HCT116 (cell line): ENCODE results near the gene KIAA1671. TPM values are rescaled to one million over a fixed set of nuclear protein-coding genes. Genes with fewer than 3 reads are reported as not detected.

ENCODE experiments used
- ATAC-seq: fragments of 200-7000 bp; cut with Tn5 transposase; 2 replicates; pipeline ENCODE4 v1.9.1; 2020; ENCODE audit warnings: mild to moderate bottlenecking, moderate library complexity
- BruUV-seq: library from RNA; stranded (reverse); fragments of 400-500 nt; replicated peaks from 2 replicates; lab custom pipeline; 2021; lab: Mats Ljungman, UMichigan
- CTCF ChIA-PET: fragments of 300-600 bp; sonication (Branson Sonifier 250); formaldehyde crosslinking; loops from one replicate; lab custom pipeline; 2021; ENCODE audit warnings: antibody characterized with exemption; lab: Charles Lee
- POLR2A ChIA-PET: fragments of 300-600, 350-600 bp; sonication (Branson Sonifier 250); formaldehyde crosslinking; loops from one replicate; lab custom pipeline; 2021; ENCODE audit warnings: antibody characterized with exemption; lab: Charles Lee
- RAD21 ChIA-PET, 2 experiments: fragments of 300-600 bp; sonication (Branson Sonifier 250); formaldehyde crosslinking; loops; one replicate each; lab custom pipeline; 2023; ENCODE audit warnings: low total read pairs in 2 of 2; ENCODE audit not compliant: uncharacterized antibody in 2 of 2, unreplicated experiment in 2 of 2, low non-redundant PET in 1 of 2; lab: Charles Lee
- DNase-seq: peaks from one replicate; pipeline ENCODE4 v3.0.0-alpha.2; 2010; ENCODE audit warnings: low read depth, low spot score
- H2AFZ ChIP-seq: fragments of 200-600 bp; shearing (Covaris generic), sonication (generic); 2 replicates; pipeline ENCODE4 v1.6.1; 2017; ENCODE audit warnings: low read depth, mixed run types, mixed read lengths, antibody characterized with exemption, low read length; ENCODE audit not compliant: poor library complexity, severe bottlenecking
- H3K27ac ChIP-seq: 2 replicates; pipeline ENCODE4 v1.5.1; 2012; ENCODE audit warnings: low read depth, low read length
- H3K27me3 ChIP-seq: fragments of 200-600 bp; sonication (generic); 2 replicates; pipeline ENCODE4 v1.6.1; 2016; ENCODE audit warnings: mixed run types, low read length, mixed read lengths; ENCODE audit not compliant: insufficient read depth
- H3K36me3 ChIP-seq, 2 experiments: fragments of 200-500 bp in 1 of 2; fragments of 200-600 bp in 1 of 2; sonication (Bioruptor generic) in 1 of 2; sonication (generic) in 1 of 2; 2 replicates each; pipeline versions ENCODE4 v1.5.1 to v1.6.1; 2014 to 2016; ENCODE audit warnings: low read length in 2 of 2, inconsistent platforms in 1 of 2, mixed read lengths in 1 of 2, mixed run types in 1 of 2; ENCODE audit not compliant: insufficient read depth in 2 of 2, control insufficient read depth in 1 of 2
- H3K4me1 ChIP-seq, 2 experiments: fragments of 200-600 bp in 1 of 2; sonication (generic) in 1 of 2; 2 replicates each; pipeline versions ENCODE4 v1.5.1 to v1.6.1; 2012 to 2017; ENCODE audit warnings: low read length in 2 of 2, inconsistent platforms in 1 of 2, mild to moderate bottlenecking in 1 of 2, mixed read lengths in 1 of 2, mixed run types in 1 of 2, moderate library complexity in 1 of 2; ENCODE audit not compliant: insufficient read depth in 2 of 2, control insufficient read depth in 1 of 2
- H3K4me2 ChIP-seq: fragments of 200-600 bp; sonication (generic); 2 replicates; pipeline ENCODE4 v1.6.1; 2017; ENCODE audit warnings: mixed run types, low read length, mixed read lengths
- H3K4me3 ChIP-seq, 2 experiments: fragments of 200-600 bp in 1 of 2; sonication (generic) in 1 of 2; replicated peaks in 1 of 2; 2 replicates each; pipeline ENCODE4 v1.5.1; 2011 to 2016; ENCODE audit warnings: low read length in 2 of 2, control low read depth in 1 of 2, low read depth in 1 of 2, mild to moderate bottlenecking in 1 of 2, mixed read lengths in 1 of 2, mixed run types in 1 of 2
- H3K79me2 ChIP-seq: fragments of 200-600 bp; sonication (generic); 2 replicates; pipeline ENCODE4 v1.6.1; 2017; ENCODE audit warnings: mild to moderate bottlenecking, mixed run types, low read length, moderate library complexity, mixed read lengths; ENCODE audit not compliant: insufficient read depth
- H3K9ac ChIP-seq: fragments of 200-600 bp; sonication (generic); 2 replicates; pipeline ENCODE4 v1.6.1; 2016; ENCODE audit warnings: low read length, mixed read lengths
- H3K9me2 ChIP-seq: fragments of 200-600 bp; sonication (generic), shearing (Covaris generic); 2 replicates; pipeline ENCODE4 v1.6.1; 2017; ENCODE audit warnings: mixed run types, mild to moderate bottlenecking, moderate library complexity; ENCODE audit not compliant: insufficient read depth
- H3K9me3 ChIP-seq, 2 experiments: fragments of 200-500 bp in 1 of 2; fragments of 200-600 bp in 1 of 2; sonication (Bioruptor generic) in 1 of 2; sonication (generic) in 1 of 2; 2 replicates each; pipeline ENCODE4 v1.6.1; 2014 to 2017; ENCODE audit warnings: low read length in 2 of 2, mixed read lengths in 2 of 2, inconsistent platforms in 1 of 2, low read depth in 1 of 2, mild to moderate bottlenecking in 1 of 2, mixed run types in 1 of 2, moderate library complexity in 1 of 2; ENCODE audit not compliant: control insufficient read depth in 1 of 2, insufficient read depth in 1 of 2
- H4K20me1 ChIP-seq: fragments of 200-600 bp; sonication (generic), shearing (Covaris generic); 2 replicates; pipeline ENCODE4 v1.6.1; 2017; ENCODE audit warnings: mixed run types, mild to moderate bottlenecking, moderate library complexity; ENCODE audit not compliant: insufficient read depth
- CBX3 ChIP-seq: IDR thresholded peaks from 2 replicates; pipeline ENCODE4 v1.6.1; 2012; ENCODE audit warnings: low read depth
- CTCF ChIP-seq, 3 experiments: fragments of 200-600 bp in 1 of 3; sonication (generic) in 1 of 3; IDR thresholded peaks in 2 of 3; conservative IDR thresholded peaks in 1 of 3; 2 replicates each; pipeline ENCODE4 v1.5.1; 2012 to 2017; ENCODE audit warnings: low read depth in 2 of 3, low read length in 2 of 3, antibody characterized with exemption in 1 of 3, borderline replicate concordance in 1 of 3, control low read depth in 1 of 3, mild to moderate bottlenecking in 1 of 3, mixed read lengths in 1 of 3, mixed run types in 1 of 3, moderate library complexity in 1 of 3; ENCODE audit not compliant: insufficient read depth in 1 of 3
- EGR1 ChIP-seq: IDR thresholded peaks from 2 replicates; pipeline ENCODE4 v1.6.1; 2012; ENCODE audit warnings: low read depth
- ELF1 ChIP-seq: IDR thresholded peaks from 2 replicates; pipeline ENCODE4 v1.6.1; 2012; ENCODE audit warnings: low read depth, borderline replicate concordance
- EZH2 ChIP-seq: fragments of 200-600 bp; sonication (generic); IDR thresholded peaks from 2 replicates; pipeline ENCODE4 v1.6.1; 2017; ENCODE audit warnings: antibody characterized with exemption, mixed run types
- JUND ChIP-seq: IDR thresholded peaks from 2 replicates; pipeline ENCODE4 v1.6.1; 2012
- POLR2A ChIP-seq: IDR thresholded peaks from 2 replicates; pipeline ENCODE4 v1.7.0; 2011; ENCODE audit warnings: borderline replicate concordance; ENCODE audit not compliant: insufficient read depth, insufficient read length; ENCODE audit errors: extremely low read depth
- REST ChIP-seq: IDR thresholded peaks from 2 replicates; pipeline ENCODE4 v1.6.1; 2012; ENCODE audit warnings: low read depth
- SIN3A ChIP-seq: IDR thresholded peaks from 2 replicates; pipeline ENCODE4 v1.6.1; 2012; ENCODE audit warnings: low read depth
- SP1 ChIP-seq: IDR thresholded peaks from 2 replicates; pipeline ENCODE4 v1.6.1; 2012; ENCODE audit warnings: low read depth
- SRF ChIP-seq: IDR thresholded peaks from 2 replicates; pipeline ENCODE4 v1.6.1; 2012; ENCODE audit warnings: low read depth
- TCF7L2 ChIP-seq: IDR thresholded peaks from 2 replicates; pipeline ENCODE4 v1.7.0; 2011; ENCODE audit warnings: borderline replicate concordance, inconsistent platforms; ENCODE audit not compliant: insufficient read depth, insufficient read length; ENCODE audit errors: extremely low read depth
- ZBTB33 ChIP-seq: IDR thresholded peaks from 2 replicates; pipeline ENCODE4 v1.6.1; 2011; ENCODE audit warnings: mild to moderate bottlenecking, low read length, moderate library complexity; ENCODE audit not compliant: insufficient replicate concordance; ENCODE audit errors: extremely low read depth
- intact Hi-C: fragments of 100-400 bp; cut with micrococcal nuclease; formaldehyde crosslinking; loops from 2 replicates; pipeline ENCODE4 v1.10.0; 2022
- total RNA-seq: library from RNA; stranded (reverse); gene quantifications from one replicate; pipeline ENCODE4 v1.2.1, GENCODE V29; 2021; ENCODE audit not compliant: unreplicated experiment

The KIAA1671 gene
- total RNA-seq, 1 experiment from 2014 or later: 36.8 TPM

- no peaks in the 10 kb centered on the region for H3K36me3 ChIP-seq
- H3K27me3 ChIP-seq: peaks cover 24% of the 10 kb centered on the region
- CTCF ChIA-PET: no interaction called here
- H3K4me1 ChIP-seq: no peaks in the 10 kb centered on the region
- POLR2A ChIA-PET: no interaction called here
- H3K4me3 ChIP-seq: no peak overlapping the region
- no peak overlapping the region for H3K27ac ChIP-seq
- ATAC-seq (no peak), DNase-seq (no peak)
- H4K20me1 ChIP-seq: no peaks in the 10 kb centered on the region
- BruUV-seq: no TSS peak
- H3K9me3 ChIP-seq: no peaks in the 10 kb centered on the region
- intact Hi-C loops: no loop called here
- TF ChIP-seq CTCF (IDR thresholded peaks at IDR 0.05 in 2 of 3, conservative IDR thresholded peaks at IDR 0.05 in 1 of 3; ENCODE audit: borderline replicate concordance in 1 of 3, insufficient read depth in 1 of 3, low read depth in 2 of 3, low read length in 2 of 3) (no peak), SP1 (no peak), CBX3 (no peak), JUND (no peak), POLR2A (no peak), REST (no peak), TCF7L2 (no peak), ELF1 (no peak), SRF (no peak), EZH2 (no peak), ZBTB33 (no peak), EGR1 (no peak), SIN3A (no peak)
- TF ChIP-seq, all 23 proteins: peak for 0
- no peak overlapping the region for H2AFZ ChIP-seq
- RAD21 ChIA-PET: no interaction called here
- H3K9ac ChIP-seq: no peak overlapping the region
- no peak overlapping the region for H3K4me2 ChIP-seq
- H3K9me2 ChIP-seq: no peaks in the 10 kb centered on the region
- no peaks in the 10 kb centered on the region for H3K79me2 ChIP-seq
Observed at GRCh38 chr22:25219948-25220442, 267.5 kb downstream of the KIAA1671 start.
